8988T (cell line): ENCODE results near the gene MRPS25.
"Not testable (repeated sequence)": the region's sequence is repeated elsewhere in the genome, so short reads cannot be mapped to it uniquely, and the experiment has no call there.

ENCODE experiments used
- DNase-seq: peaks from one replicate; pipeline ENCODE4 v3.0.0; 2011

MRPS25 gene

DNA sequence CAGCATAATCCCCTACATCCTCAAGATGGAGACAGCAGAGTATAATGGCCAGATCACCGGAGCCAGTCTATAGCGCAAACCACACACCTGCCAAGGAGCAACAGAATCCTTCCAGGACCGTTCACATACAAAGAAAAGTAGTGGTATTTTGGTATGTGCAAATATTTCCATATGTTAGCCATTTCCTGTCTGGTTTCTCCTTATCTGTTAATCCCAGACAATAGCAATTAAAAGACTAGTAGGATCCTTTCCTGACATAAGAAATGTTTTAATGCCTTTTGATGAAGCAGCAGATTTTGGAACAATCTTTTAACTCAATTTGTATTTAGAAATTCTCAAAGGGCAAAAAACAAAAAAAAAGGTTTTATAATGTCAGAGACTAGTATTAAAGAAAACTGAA lies 22.2 kb downstream of the MRPS25 start:
- no peak for DNase-seq

- DNase-seq, result no peak
Measured at GRCh38 chr3:15041950-15042349, 23.2 kb downstream of the MRPS25 start.

GRCh38 chr3:15040844-15041243 lies 24.3 kb downstream of the MRPS25 start:
- no peak for DNase-seq

GRCh38 chr3:15038306-15038705 lies 26.8 kb downstream of the MRPS25 start:
- DNase-seq, result no peak

DNA sequence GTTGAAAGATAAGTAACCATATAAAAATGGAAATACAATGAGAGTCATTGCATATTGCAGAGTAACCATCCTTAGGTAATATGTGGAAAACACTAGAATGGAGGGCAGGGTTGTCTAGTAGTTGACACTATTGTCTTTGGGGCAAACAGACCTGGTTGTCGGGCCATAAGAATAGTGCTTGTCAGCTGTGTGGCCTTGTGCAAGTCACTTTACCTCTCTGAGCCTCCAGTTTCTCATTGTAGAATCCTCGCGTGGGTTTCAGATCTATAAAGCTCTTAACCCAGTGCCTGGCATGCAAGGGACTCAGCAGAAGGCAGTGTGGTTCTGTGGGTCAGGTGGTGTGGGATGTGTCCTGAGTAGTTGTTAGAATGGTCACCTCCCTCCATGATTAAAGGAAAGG lies 32.0 kb downstream of the MRPS25 start:
- no peak for DNase-seq

- no peak for DNase-seq
Measured at GRCh38 chr3:15032650-15033049, 32.5 kb downstream of the MRPS25 start.

DNA sequence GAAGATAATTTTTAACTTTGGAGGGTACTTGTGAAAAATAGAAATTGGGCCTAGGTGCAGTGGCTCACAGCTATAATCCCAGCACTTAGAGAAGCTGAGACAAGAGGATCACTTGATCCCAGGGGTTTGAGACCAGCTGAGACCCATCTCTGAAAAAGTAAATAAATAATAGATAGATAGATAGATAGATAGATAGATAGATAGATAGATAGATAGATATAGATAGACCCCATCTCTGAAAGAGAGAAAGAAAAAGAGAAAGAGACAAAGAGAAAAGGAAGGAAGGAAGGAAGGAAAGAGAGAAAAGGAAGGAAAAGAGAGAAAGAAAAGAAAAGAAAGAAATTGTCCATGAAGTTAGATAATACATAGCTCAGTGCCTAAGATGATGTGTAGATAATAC lies 35.5 kb downstream of the MRPS25 start:
- no peak for DNase-seq

- DNase-seq, result no peak
Measured at GRCh38 chr3:15023719-15024118, 41.4 kb downstream of the MRPS25 start.

DNA sequence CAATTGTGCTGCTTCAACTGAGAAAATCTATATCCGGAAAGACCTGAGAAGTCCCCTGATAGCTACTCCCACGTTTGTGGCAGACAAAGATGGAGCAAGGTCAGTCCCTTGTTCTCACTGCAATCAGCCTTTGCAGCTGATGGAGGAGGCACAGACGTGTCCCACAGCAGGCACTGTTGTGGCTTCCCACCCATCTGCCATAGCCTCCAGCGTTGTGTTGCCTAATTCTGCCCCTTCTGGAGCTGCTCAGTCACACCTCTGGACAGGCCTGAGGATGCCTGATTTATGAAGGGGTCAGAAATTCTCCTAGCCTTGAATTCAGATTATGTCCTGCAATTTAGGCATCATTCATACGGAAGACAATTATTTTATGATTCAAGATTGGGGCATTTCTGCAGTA lies 41.9 kb downstream of the MRPS25 start:
- no peak for DNase-seq

DNA sequence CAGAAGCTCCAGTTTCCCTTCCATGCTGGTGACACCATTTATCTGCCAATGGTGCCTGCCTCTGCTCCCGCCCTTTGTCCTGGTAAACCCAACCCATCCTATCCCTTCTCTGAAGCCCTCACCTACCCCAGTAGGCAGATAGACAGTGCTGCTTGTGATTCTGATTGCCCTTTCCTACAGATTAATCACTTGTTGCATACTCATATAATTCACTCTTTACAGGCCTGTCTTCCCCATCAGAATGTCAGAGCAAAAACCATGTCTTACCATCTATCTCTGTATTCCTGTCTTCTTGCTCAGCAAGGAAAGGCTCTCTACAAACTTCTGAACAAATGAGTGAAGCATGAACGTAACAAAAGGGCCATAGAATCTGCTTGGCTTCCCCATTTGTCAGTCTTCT lies 47.9 kb downstream of the MRPS25 start:
- DNase-seq, result no peak

DNA sequence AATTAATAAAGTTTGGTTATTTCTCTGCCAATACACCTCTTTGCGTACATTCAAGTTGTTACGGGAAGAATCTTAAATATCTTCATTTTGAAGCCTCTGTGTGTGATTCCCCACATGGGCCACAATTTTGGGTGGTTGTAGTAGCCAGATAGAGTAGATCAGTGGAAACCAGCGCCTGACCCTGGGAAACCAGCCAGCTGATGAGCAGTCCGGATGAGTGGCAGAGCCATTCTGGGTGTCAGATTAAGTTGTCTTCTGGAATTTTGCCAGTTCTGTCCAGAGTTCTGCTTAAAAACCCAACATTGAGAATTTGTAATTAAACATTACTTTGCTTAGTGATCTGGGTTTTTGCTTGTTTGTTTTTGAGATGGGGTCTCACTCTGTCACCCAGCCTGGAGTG lies 49.7 kb downstream of the MRPS25 start:
- no peak for DNase-seq

GRCh38 chr3:15014606-15015328 lies 50.3 kb downstream of the MRPS25 start:
- no peak for DNase-seq

GRCh38 chr3:15011174-15011573 lies 53.9 kb downstream of the MRPS25 start:
- no peak for DNase-seq

DNA sequence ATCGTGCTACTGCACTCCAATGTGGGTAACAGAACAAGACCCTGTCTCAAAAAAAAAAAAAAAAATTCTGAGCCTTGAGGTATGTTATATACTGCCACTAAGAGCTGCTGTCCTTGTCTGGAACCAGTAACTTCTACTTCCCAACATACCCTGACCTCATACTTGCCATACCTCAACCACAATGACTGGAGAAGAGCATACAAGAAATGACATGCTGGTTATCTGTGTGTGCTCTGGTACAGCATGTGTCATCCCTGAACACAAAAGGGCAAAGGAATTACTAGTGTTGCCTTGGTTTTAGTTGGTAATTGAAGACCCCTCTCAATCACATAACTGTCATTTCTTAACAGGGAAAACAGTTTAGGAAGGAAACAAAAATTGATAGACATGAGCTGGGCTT lies 54.5 kb downstream of the MRPS25 start:
- DNase-seq, result no peak

DNA sequence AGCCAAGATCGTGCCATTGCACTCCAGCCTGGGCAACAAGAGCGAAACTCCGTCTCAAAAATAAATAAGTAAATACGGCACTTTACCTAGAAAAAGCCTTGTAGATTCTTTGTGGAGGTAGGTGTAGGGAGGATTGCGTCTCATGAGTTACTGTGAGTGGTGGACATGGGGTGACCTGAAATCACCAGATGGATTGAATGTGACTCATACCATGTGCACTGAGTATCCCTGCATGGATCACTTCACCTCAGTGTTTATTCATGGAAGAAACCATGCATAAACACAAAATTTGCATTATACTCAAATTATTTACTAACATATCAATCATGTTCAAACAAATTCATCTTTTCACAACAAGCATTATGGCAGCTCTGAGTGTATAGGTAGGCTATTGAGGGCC lies 55.9 kb downstream of the MRPS25 start:
- no peak for DNase-seq

GRCh38 chr3:15007681-15008141 lies 57.4 kb downstream of the MRPS25 start:
- DNase-seq, result no peak

DNA sequence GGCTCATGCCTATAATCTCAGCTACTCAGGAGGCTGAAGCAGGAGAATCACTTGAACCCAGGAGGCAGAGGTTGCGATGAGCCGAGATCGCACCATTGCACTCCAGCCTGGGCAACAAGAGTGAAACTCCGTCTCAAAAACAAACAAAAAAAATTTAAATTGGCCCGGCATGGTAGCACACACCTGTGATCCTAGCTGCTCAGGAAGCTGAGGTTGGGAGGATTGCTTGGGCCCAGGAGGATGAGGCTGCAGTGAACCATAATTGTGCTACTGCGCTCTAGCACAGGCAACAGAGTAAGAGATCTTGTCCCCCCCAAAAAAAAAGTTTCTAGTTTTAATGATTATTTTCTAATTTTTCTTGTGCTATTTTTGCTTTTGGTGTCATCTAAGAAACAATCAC lies 65.9 kb downstream of the MRPS25 start:
- DNase-seq, result not testable (repeated sequence)
